ENCODE results near the gene LRRC8E. TPM values are rescaled to one million over a fixed set of nuclear protein-coding genes. Genes with fewer than 3 reads are reported as not detected.

LRRC8E gene
- total and polyA plus RNA-seq, 4 donors = 1.8 to 3.3 (median 2.4) TPM; not detected in 1

GRCh38 chr19:7924651-7925170 is 36.4 kb downstream of the LRRC8E start:
- H3K27me3 ChIP-seq (ENCODE audit: control insufficient read depth in 4 of 4, insufficient read depth in 4 of 4, low read length in 3 of 4) = no peaks in the 10 kb centered on the region
- peaks cover 0 to 12% (median 6%) of the 10 kb centered on the region in 4 donors for H3K36me3 ChIP-seq (ENCODE audit: control insufficient read depth in 4 of 4, insufficient read depth in 3 of 4, low read depth in 1 of 4, low read length in 3 of 4)
- H3K9ac ChIP-seq (ENCODE audit: low read depth in 1 of 2, low read length in 2 of 2) = no peak overlapping the region
- no peak for DNase-seq (ENCODE audit: low spot score)
- peak overlapping the region in 1 of 3 donors; percentile 55 for H3K4me3 ChIP-seq (ENCODE audit: low read depth in 1 of 3, low read length in 3 of 3)
- TF ChIP-seq FOXA2 (IDR thresholded peaks at IDR 0.05) = no peak
- no peak for TF ChIP-seq JUND (IDR thresholded peaks at IDR 0.05)
- TF ChIP-seq YY1 (IDR thresholded peaks at IDR 0.05) = no peak
- no peak for TF ChIP-seq NR2F2 (IDR thresholded peaks at IDR 0.05)
- TF ChIP-seq TAF1 (conservative IDR thresholded peaks at IDR 0.05) = no peak
- TF ChIP-seq ZBTB33 (IDR thresholded peaks at IDR 0.05) = no peak
- no peak for TF ChIP-seq RXRA (IDR thresholded peaks at IDR 0.05)
- TF ChIP-seq EGR1 (IDR thresholded peaks at IDR 0.05; ENCODE audit: low read depth in 2 of 2) = no peak
- 46% methylated on average over 34 of the region's 34 CpGs for WGBS
- H3K27ac ChIP-seq (ENCODE audit: low read depth in 1 of 2, low read length in 2 of 2) = no peak overlapping the region
- H3K9me3 ChIP-seq (ENCODE audit: control insufficient read depth in 4 of 4, low read length in 3 of 4) = no peaks in the 10 kb centered on the region
- peaks cover 13 to 29% (median 20%) of the 10 kb centered on the region in 4 donors for H3K4me1 ChIP-seq (ENCODE audit: control insufficient read depth in 4 of 4, insufficient read depth in 4 of 4, low read length in 3 of 4)

GRCh38 chr19:7925171-7925851 is 37.0 kb downstream of the LRRC8E start:
- H3K4me1 ChIP-seq (ENCODE audit: control insufficient read depth in 4 of 4, insufficient read depth in 4 of 4, low read length in 3 of 4) = peaks cover 13 to 25% (median 19%) of the 10 kb centered on the region in 4 donors

More at GRCh38 chr19:7925171-7925851, 37.0 kb downstream of the LRRC8E start:
- H3K9ac ChIP-seq (ENCODE audit: low read depth in 1 of 2, low read length in 2 of 2) = no peak overlapping the region
- WGBS = 2% methylated on average over 98 of the region's 98 CpGs
- H3K36me3 ChIP-seq (ENCODE audit: control insufficient read depth in 4 of 4, insufficient read depth in 3 of 4, low read depth in 1 of 4, low read length in 3 of 4) = peaks cover 0 to 13% (median 6%) of the 10 kb centered on the region in 4 donors
- no peak overlapping the region for H3K27ac ChIP-seq (ENCODE audit: low read depth in 1 of 2, low read length in 2 of 2)
- H3K9me3 ChIP-seq (ENCODE audit: control insufficient read depth in 4 of 4, low read length in 3 of 4) = no peaks in the 10 kb centered on the region
- peak; percentile 81 for DNase-seq (ENCODE audit: low spot score)
- peak overlapping the region in 1 of 3 donors; percentile 55 for H3K4me3 ChIP-seq (ENCODE audit: low read depth in 1 of 3, low read length in 3 of 3)
- peak in 1 of 2 donors; percentile 37 for TF ChIP-seq RAD21 (IDR thresholded peaks at IDR 0.05)
- TF ChIP-seq NR2F2 (IDR thresholded peaks at IDR 0.05) = no peak
- TF ChIP-seq, protein P1, sequence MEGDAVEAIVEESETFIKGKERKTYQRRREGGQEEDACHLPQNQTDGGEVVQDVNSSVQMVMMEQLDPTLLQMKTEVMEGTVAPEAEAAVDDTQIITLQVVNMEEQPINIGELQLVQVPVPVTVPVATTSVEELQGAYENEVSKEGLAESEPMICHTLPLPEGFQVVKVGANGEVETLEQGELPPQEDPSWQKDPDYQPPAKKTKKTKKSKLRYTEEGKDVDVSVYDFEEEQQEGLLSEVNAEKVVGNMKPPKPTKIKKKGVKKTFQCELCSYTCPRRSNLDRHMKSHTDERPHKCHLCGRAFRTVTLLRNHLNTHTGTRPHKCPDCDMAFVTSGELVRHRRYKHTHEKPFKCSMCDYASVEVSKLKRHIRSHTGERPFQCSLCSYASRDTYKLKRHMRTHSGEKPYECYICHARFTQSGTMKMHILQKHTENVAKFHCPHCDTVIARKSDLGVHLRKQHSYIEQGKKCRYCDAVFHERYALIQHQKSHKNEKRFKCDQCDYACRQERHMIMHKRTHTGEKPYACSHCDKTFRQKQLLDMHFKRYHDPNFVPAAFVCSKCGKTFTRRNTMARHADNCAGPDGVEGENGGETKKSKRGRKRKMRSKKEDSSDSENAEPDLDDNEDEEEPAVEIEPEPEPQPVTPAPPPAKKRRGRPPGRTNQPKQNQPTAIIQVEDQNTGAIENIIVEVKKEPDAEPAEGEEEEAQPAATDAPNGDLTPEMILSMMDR (IDR thresholded peaks at IDR 0.05; ENCODE audit: low read depth, low read length, missing input control) = peak; percentile 53
- TF ChIP-seq, protein P2, sequence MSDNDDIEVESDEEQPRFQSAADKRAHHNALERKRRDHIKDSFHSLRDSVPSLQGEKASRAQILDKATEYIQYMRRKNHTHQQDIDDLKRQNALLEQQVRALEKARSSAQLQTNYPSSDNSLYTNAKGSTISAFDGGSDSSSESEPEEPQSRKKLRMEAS (IDR thresholded peaks at IDR 0.05) = no peak
- no peaks in the 10 kb centered on the region for H3K27me3 ChIP-seq (ENCODE audit: control insufficient read depth in 4 of 4, insufficient read depth in 4 of 4, low read length in 3 of 4)
